ENCODE results near the gene NCK2.
A peak's percentile ranks its signal among the peaks of the same experiment; 100 is the strongest.

NCK2 gene

DNA sequence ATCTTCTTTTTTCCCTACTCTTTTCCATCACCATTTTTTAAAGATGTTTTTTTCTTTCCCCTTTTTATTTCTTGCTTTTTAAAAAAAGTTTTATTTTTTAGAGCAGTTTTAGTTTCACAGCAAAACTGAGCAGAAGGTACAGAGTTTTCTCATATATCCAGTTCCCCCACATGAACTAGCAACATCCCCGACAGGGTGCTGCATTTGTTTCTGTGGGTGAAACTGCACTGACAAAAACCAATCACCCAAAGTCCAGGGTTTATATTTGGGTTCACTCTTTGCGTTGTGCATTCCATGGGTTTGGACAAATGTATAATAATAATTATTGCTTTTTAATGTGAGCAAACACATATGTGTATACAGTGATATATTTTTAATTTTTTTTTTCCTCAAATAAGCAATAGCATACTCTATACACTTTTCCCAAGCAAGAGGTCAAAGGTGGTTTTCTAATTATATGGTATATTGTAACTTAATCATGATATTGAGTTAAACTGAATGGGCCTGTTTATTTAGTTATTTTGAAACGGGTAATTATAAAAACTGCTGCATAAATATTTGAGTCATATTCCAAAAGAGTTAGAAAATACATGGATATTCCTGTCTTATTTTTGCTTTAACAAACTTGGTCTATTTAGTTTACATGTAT, 50.3 kb downstream of the NCK2 start:
- TF ChIP-seq, protein P1, sequence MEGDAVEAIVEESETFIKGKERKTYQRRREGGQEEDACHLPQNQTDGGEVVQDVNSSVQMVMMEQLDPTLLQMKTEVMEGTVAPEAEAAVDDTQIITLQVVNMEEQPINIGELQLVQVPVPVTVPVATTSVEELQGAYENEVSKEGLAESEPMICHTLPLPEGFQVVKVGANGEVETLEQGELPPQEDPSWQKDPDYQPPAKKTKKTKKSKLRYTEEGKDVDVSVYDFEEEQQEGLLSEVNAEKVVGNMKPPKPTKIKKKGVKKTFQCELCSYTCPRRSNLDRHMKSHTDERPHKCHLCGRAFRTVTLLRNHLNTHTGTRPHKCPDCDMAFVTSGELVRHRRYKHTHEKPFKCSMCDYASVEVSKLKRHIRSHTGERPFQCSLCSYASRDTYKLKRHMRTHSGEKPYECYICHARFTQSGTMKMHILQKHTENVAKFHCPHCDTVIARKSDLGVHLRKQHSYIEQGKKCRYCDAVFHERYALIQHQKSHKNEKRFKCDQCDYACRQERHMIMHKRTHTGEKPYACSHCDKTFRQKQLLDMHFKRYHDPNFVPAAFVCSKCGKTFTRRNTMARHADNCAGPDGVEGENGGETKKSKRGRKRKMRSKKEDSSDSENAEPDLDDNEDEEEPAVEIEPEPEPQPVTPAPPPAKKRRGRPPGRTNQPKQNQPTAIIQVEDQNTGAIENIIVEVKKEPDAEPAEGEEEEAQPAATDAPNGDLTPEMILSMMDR (IDR thresholded peaks at IDR 0.05; ENCODE audit: low read depth, low read length), result no peak
- DNase-seq (ENCODE audit: extremely low read depth, low read depth), result no peak

DNA sequence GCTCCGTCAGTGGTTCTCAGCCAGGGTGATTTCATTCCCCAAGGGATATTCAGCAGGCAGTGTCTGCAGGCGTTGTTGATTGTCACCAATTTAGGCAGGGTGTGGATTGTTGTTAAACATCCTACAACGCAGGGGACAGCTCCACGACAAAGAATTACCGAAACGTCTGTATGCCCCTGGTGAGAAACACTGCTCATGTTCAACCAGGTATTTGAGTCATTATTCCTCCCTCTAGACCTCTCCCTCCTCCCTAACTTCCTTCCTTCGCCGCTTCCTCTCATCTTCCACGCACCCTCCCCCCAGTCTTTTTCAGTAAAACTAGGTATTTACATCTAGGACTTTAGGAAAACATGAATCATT, 50.8 kb downstream of the NCK2 start:
- TF ChIP-seq, protein P1 (IDR thresholded peaks at IDR 0.05; ENCODE audit: low read depth, low read length), result no peak
- no peak for DNase-seq (ENCODE audit: extremely low read depth, low read depth)

DNA sequence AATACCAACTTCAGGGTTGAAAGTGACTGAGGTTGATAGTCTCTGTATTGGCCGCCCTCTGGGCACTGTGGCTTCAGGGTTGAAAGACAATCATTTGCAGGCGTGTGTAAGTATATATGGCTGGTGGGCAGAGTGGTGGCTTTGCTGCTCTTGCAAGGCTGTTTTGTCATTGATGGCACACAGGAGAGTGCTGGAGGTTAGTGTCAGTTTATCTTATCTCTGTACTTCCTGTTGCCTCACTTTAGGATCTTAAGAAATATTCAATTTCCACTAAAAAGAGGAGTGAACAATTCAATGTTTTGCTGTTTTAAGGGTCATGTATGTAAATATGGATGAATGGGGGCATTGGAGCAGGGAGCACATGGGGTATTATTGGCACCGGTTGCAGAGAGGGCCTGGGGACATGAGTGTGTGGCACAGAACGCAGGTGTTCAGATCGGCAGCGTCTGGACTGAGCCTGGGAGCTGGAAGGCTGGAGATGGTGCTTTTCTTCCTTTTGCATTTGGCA, 51.5 kb downstream of the NCK2 start:
- DNase-seq (ENCODE audit: extremely low read depth, low read depth), result no peak
- TF ChIP-seq, protein P1 (IDR thresholded peaks at IDR 0.05; ENCODE audit: low read depth, low read length), result no peak

DNA sequence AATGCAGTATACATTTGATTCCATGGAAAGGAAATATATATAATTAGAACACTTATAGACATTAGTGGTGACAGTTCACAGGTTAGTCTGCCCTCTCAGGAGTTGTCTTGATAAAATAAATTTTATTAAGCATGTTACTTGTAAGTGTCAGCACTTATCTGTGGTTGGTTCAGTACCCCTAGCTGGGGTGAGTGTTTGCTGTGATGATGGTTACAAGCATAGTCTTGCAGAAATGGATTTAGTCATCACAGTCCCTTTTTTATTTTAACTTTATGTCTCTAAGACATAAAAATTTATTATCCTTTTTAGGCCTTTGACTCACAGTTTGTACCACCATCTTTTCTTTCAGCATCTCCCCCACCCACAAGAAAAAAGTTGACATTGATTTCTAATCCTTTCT, 52.1 kb downstream of the NCK2 start:
- TF ChIP-seq, protein P1 (IDR thresholded peaks at IDR 0.05; ENCODE audit: low read depth, low read length), result no peak
- no peak for DNase-seq (ENCODE audit: extremely low read depth, low read depth)

DNA sequence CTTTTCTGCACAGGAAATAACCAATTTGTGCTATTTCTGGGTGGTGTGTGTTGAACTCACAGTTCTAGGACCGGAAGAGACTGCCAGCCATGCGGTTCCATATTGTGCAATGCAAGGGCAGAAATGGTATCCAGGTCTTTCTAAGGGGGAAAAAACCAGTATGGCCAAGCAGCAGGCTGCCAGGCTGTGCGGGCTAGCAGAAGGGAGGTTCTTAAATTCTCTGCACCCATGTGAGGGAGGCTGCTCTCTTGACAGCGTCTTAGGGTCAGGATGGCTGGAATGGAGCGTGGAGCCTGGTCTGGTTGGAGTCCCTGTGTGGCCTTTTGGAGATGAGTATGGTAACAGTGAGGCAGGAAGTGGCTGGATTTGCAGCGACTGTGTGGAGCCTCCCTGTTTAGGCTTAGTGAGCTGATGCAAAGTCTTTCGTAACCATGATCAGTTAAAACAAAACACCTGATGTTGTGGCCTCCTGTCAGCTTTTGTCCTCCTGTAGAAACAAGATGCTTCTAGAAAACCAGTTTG, 52.6 kb downstream of the NCK2 start:
- TF ChIP-seq, protein P1 (IDR thresholded peaks at IDR 0.05; ENCODE audit: low read depth, low read length), result no peak
- peak; percentile 8 for DNase-seq (ENCODE audit: extremely low read depth, low read depth)

DNA sequence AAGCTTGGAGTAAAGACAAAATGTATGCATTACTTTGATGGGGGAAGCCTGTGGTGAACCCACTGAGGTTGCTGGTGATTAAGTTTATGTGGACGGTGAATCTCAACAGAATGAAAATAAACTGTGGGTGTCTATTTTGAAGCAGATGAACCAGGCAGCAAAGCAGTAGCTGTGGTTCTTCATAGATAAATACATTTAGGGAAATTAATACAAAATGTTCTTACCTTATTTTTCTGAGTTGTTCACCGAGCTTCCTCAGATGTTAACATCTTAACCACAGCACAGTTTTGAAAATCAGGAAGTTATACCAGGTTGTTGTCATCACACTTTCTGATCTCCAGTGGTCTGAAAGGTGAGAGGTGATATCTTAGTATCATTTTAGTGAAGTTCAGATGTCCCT, 53.9 kb downstream of the NCK2 start:
- TF ChIP-seq, protein P1 (IDR thresholded peaks at IDR 0.05; ENCODE audit: low read depth, low read length), result no peak
- DNase-seq (ENCODE audit: extremely low read depth, low read depth), result no peak

DNA sequence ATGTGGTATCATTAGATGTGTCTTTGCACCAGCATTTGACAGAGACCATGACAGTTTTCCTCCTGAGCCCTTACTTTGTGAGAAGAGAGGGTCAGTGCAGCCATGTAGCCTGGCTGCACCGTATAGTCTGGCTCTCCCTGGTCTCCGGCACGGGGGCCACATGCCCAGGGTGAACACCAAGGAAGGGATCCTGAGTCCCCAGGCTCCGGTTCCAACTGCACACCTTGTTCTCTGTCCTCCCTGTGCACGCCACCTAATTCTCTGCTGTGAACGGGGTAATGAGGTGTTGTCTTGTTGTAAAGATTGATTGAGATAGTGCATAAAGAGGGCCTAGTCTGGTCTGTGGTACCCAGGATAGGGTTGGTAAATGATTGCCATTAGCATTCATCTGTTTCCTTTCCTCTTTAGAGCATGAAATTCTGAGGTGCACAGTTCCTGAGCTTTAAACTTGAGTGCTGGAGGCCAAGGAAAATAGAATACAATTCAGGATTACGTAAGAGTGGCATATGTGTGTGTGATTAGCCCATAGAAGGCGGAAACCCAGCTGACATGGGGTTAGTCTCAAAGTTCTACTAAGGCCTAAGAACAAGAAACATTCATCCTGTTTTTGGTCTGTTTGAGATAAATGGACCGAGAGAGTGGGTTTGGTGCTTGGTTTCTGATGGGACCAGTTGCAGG, 55.5 kb downstream of the NCK2 start:
- TF ChIP-seq, protein P1 (IDR thresholded peaks at IDR 0.05; ENCODE audit: low read depth, low read length), result no peak
- peak; percentile 10 for DNase-seq (ENCODE audit: extremely low read depth, low read depth)

Measured in AG09319 (cell line).